Vein endothelial cell (primary cell): ENCODE data around the gene ZNF197. TPM values are rescaled to one million over a fixed set of nuclear protein-coding genes. Genes with fewer than 3 reads are reported as not detected.

Experiments used
- total RNA-seq: library from RNA; depleted of rRNA; stranded (reverse); fragments of >200 nt; gene quantifications from 2 replicates; pipeline ENCODE4 v1.2.3, GENCODE V29; 2012

ZNF197 gene
- 9.8 and 11.4 TPM in 2 replicates for total RNA-seq

DNA sequence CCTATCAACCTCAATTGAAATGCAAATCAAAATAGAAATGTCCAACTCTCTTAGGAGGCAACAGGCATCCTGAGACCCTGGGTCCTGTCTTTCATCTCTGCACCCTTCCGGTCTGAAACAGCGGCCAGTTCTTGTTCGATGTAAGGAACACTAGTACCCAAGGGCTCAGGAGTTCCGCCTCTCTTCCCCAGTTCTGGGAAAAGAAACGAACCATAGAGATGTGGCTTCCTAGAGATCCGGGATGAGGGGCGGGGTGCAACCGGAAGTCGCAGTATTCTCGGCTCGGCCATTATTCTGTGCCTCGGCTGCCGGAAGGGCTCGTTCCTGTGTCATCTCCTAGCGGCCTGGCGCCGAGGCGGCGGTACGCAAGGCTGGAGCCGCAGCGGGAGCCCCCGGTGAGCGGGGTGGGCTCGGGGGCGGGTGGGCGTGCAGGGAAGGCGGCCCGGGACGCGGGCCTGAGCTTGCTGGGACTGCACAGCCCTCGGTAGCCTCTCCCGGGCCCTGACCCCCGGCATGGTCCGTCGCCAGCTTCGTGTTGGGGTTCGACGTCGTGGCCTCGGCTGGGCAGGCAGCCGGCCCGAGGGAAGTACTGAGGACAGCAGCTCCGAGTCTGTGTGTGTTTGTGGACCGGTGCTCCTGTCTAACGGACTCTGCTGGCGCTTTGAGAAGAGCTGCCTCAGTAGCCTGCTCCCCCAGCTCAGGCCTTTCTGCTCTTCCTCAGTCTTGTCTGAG is at the start of gene ZNF197:
Gene ZNF197, plus strand, starts transcription at position 288 of the 732 bp plus-strand sequence. CDS start 4,119 bp downstream, outside the sequence.

DNA sequence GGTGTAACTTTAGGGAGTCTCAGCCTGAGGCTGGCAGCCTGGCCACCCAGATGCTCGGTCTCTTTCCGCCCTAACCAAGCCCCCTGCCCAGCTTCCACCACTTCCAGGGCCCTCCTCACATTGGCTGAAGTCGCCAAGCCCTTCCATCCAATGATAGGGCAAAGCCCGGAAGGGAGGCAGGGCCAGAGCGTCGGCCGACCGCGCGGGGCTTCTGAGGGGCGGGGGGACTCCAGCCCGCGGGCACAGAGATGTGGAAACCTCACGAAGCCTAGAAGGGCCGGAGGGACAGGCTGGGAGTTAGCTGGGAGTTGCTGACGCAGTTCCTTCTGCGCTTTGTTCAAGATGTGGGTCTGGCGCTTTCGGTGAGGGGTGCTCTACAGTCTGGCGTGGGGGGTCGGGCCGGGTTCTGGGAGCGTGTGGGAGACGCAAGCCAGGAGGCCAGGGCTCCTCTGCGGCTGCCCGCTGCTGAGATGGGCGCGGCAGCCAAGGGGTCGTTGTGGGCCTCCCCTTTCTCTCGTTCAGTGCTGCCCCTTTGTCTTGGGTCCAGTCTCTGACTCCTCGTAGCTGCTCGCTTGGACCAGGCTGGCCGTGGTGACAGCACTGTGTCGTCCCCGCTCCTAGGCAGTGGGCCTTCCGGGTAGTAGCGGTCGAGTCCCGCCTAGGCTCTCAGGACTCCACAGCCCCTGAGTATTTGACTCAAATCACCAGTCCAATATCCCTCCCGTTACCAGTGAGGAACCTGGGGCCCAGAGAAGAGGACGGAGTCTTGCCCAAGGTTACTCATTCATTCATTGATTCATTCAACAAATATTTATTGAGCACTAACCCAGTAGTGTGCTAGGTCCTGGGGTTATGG is 40.0 kb upstream of the ZNF197 start, which contains the start of gene ZNF660:
Gene ZNF660, plus strand, starts transcription at position 319 of the 856 bp plus-strand sequence. CDS start 9,230 bp downstream, outside the sequence.

DNA sequence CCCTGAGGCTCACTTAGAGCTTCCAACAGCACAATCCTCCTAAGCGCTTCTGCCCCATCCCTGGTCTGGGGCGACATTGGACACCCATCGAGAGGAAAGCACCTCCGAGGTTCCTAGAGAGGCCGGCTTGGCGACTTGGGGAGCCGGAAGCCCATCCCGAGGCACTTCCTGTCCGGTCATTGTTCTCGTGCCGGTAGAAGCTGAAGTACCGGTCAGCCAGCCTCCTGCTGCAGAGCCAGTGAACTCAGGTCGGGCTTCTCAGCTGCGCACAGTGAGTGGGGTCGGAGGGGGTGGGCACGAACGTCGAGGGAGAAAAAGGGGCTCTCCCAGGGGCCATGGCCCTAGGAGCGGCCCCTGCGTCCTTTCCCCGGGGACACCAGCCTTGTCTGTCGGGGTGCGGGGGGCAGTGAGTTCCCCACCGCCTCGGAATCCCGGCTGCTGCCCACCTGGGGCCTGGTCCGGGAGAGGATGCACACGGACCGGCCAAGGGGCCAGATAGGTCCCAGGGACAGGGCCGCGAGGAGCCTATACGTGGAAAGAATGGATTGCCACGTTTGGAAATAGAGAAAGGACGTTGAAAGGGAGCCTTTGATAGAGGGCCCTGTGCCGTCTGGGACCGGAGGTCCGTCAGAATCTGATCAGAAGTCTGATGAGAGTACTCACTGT is 23.9 kb downstream of the ZNF197 start, which contains the start of gene ZNF35:
Gene ZNF35, plus strand, starts transcription at position 169 of the 666 bp plus-strand sequence. CDS start 2,336 bp downstream, outside the sequence.

Other genes starting within 250 kb of the ZNF197 start
- 8.6 and 9.8 TPM in 2 replicates for gene ZNF445, start 147.4 kb upstream of the ZNF197 start, total RNA-seq
- gene ZKSCAN7, start 69.8 kb upstream of the ZNF197 start, total RNA-seq, result 1.4 and 1.6 TPM in 2 replicates
- 0.65 and 1.4 TPM in 2 replicates for gene ZNF660, start 40.1 kb upstream of the ZNF197 start, total RNA-seq
- 22.9 and 27.0 TPM in 2 replicates for gene ZNF35, start 23.7 kb downstream of the ZNF197 start, total RNA-seq
- gene ZNF502, start 87.6 kb downstream of the ZNF197 start, total RNA-seq, result 4.9 and 5.9 TPM in 2 replicates
- gene ZNF501, start 104.6 kb downstream of the ZNF197 start, total RNA-seq, result 4.6 and 6.5 TPM in 2 replicates
- 22.5 and 26.2 TPM in 2 replicates for gene KIAA1143, start 136.6 kb downstream of the ZNF197 start, total RNA-seq
- 6.2 and 8.8 TPM in 2 replicates for gene KIF15, start 136.8 kb downstream of the ZNF197 start, total RNA-seq
- gene TMEM42, start 236.9 kb downstream of the ZNF197 start, total RNA-seq, result 5.7 and 11.1 TPM in 2 replicates
- gene TGM4, start 249.6 kb downstream of the ZNF197 start, total RNA-seq, result 0.10 and 0.33 TPM in 2 replicates